Activated CD4-positive, alpha-beta T cell treated with anti-CD3 and anti-CD28 coated beads for 1 hour (primary cell): ENCODE measurements around the gene NOXA1.

Source experiments
- DNase-seq: peaks from one replicate; pipeline ENCODE4 v3.0.0-alpha.2; 2020

The NOXA1 gene

GRCh38 chr9:137388589-137389427, 34.4 kb upstream of the NOXA1 start:
- DNase-seq: no peak

GRCh38 chr9:137389428-137389746, 33.8 kb upstream of the NOXA1 start:
- DNase-seq: no peak

- no peak for DNase-seq
Observed at GRCh38 chr9:137390553-137391410, 32.4 kb upstream of the NOXA1 start.

DNA sequence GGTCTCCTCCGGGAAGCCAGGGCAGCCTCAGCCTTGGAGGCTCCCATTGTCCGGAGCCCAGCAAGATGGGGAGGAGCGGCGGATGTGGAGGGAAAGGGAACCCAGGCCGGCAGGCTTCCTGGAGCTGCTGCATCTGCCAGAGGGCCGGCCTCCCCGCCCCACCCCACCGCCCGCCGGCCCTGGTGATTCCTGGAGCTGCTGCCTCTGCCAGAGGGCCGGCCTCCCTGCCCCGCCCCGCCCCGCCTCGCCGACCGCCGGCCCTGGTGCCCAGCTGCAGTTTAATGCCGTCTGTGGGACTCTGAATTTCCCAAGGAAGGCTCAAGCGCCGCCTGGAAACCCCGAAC, 31.8 kb upstream of the NOXA1 start:
- DNase-seq: no peak

DNA sequence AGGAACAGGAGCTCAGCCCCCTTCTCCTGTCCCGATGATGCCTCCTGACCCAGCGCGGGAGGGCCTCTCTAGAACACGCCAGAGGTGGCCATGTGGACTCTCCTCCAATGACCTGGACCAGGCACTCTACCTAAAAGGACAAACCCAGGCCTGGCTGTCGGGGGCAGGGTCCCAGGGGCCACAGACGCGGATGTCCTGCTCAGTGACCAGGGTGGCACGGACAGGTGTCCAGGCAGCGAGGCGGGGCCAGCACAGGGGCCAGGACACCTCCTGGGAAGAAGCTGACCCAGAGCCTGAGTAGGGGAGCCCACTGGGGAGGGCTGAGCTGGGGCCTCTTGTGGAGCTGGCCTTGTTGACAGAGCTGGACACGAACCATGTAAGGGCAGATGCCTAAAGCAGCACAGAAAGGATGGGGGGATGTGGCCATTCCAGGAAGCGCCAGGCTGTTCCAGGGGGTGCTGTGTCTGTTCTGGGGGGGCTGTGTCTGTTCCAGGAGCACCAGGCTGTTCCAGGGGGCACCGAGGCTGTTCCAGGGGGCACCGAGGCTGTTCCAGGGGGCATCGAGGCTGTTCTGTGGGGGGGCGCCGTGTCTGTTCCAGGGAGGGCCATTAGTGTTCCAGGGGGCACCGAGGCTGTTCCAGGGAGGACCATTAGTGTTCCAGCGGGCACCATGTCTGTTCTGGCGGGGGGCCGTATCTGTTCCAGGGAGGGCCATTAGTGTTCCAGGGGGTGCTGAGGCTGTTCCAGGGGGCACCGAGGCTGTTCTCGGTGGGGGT, 30.8 kb upstream of the NOXA1 start:
- no peak for DNase-seq

DNA sequence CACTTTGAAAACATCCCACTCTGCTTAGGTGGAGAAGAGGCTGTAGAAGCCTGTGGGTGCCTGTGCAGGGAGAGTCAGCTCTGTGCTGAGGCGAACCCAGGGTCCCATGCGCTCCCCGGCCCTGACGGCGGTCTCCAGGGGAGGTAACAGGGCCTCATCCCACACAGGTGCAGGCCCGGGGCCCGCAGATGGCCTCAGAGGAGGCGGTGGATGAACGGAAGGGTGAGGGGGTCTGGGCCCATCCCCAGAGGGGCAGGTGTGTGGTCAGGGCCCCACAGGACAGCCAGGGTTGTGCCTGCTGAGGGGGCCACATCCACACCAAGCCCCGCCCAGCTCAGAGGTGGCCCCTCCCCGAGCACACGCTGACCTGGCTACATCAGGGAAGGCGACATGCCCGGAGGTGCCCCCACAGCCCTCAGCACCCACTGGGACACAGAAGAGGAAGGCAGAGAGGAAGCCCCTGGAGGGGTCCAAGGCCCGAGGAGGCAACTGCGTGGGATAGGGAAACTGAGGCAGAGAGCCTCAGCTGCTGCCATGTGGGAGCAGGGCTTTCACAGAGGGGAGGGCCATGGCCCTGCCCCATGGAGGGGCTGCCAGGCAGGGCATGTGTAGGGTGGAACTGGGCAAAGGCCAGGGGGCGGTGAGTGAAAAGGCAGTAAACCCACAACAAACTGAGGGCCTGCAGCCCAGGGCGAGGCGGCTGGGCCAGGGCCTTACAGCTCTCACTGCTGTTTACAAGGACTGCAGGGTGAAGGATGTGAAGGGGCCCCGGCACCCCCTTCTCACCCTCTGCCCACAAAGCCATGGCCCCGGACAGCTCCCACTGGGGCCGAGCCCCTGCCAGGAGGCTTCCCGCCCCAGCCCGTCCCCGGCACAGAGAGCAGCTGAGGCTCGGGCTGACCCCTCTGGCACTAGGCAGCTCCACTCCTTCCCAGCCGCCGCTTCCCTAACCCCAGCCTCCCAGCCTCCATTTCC, 29.7 kb upstream of the NOXA1 start:
- DNase-seq: no peak

DNA sequence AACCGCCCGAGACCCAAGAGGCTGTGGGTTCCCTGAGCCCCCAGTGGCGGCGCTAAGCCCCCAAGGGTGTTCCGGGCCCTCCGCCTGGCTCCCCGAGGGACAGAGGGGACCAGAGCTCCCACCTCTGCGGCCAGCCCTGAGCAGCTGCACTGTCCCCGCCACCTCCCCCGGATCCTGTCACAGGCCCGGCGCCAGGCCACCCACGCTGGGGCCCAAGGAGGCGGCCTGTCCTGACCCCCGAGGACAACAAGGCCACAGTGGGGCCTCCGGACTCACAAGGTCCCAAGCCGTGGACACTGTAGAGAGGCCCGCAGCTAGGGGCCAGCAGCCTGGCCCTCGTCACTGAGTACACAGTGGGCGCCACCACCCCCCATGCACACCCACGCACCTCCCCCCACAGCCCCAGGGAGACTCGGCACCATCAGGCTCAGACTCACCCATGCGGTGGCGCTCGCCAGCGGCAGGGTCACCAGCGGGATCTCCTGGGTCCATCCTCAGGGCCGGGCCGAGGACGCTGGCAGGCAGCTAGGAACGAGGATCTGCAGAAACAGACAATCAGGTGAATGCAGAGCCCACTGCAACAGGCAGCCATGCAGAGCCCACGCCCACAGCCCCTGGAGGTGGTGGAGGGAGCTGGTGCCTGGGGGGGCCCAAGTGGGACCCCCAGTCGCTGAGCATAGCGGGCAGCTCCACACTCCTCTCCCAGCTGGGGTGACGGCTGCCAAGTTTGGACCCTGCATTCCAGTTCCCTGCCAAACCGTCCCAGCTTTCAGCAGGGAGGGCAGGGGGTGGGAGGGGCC, 28.1 kb upstream of the NOXA1 start:
- no peak for DNase-seq

DNA sequence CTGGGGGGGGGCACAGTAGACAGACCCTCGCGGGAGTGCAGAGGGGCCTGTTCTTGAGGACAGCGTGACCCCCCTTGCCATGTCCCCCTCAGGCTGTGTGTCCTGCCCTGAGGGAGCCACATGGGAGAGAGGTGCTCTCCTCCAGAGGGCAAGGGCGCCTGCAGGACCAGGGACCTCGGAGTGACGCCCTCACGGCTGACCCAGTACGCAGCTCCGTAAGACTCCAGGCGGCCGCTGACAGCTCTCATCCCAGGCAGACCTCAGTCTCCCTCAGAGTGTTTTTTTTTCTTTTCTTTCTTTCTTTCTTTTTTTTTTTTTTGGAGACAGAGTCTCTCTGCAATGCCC, 27.6 kb upstream of the NOXA1 start:
- DNase-seq: no peak

- no peak for DNase-seq
Observed at GRCh38 chr9:137396227-137396626, 27.0 kb upstream of the NOXA1 start.

GRCh38 chr9:137396634-137397367, 26.4 kb upstream of the NOXA1 start:
- DNase-seq: no peak

DNA sequence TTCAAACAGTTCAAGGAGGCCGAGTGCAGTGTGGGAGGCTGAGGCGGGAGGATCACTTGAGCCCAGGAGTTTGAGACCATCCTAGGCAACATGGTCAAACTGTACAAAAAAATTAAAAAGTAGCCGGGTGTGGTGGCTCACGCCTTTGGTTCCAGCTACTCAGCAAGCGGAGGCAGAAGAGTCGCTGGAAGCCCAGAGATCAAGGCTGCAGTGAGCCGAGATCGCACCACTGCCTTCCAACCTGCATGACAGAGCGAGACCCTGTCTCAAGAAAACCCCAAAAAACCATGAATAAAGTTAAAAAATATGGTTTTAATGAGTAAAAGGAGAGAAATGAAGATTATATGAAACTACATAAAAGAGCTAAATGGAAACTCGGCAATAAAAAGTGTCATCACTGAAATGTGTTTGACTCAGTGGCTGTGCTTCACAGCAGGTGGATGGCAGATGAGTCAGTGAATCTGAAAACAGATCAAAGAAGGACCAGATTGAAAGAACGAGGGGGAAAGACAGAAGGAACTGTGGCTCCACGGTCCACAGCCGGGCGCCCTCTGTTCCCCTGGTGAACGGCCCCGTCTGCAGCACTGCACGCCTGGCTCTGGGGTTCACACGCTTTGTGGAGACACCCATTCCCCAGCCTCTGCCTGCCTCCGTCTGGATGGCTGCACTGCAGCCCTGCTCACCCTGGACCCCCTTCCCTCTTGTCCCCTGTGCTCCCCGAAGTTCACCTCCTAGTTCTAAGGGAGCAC, 25.3 kb upstream of the NOXA1 start:
- no peak for DNase-seq

DNA sequence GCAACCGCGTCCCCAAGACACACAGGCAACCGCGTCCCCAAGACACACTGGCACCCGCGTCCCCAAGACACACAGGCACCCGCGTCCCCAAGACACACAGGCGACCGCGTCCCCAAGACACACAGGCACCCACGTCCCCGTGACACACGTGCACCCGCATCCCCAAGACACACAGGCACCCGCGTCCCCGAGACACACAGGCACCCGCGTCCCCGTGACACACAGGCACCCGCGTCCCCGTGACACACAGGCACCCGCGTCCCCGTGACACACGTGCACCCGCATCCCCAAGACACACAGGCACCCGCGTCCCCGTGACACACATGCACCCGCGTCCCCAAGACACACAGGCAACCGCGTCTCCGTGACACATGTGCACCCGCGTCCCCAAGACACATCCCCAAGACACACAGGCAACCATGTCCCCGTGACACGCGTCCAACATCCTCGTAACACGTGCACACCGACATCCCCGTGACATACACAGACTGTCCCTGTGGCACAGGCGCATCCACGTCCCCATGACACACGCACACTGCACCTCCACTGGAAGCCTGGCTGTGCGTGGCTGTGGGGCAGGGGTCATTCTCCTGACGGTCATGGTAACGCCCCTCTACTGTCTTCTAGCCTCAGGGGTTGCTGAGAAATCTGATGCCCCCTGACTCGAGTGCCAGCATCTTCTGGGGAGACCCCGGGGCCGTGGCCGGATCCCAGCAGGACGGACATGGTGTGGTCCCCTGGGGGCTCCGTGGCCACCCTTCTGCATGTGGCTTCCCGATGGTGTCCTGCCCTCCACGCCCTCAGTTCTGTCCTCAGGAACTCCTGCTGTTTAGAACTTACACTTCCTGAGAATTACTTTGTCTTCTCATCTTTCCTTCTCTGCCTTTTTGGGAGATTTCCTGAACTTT, 24.4 kb upstream of the NOXA1 start:
- DNase-seq: no peak

GRCh38 chr9:137402746-137403145, 20.4 kb upstream of the NOXA1 start:
- no peak for DNase-seq

GRCh38 chr9:137403269-137403668, 19.9 kb upstream of the NOXA1 start:
- DNase-seq: no peak

- DNase-seq: no peak
Observed at GRCh38 chr9:137404961-137405567, 18.1 kb upstream of the NOXA1 start.

DNA sequence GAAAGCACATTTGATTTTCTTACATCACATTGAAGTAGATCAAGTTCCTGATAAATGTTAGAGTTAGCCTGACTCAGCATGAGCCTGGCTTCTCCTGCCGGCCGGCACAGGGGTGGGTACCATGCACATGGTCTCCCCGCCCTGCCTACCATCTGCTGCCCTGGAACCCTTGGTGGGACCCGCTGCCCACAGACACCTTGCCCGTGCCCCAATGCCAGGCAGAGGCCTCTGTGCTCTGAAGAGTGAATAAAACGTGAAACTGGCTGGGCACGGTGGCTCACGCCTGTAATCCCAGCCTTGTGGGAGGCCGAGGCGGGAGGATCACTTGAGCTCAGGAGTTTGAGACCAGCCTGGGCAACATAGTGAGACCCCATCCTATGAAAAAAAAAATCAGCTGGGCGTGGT, 17.5 kb upstream of the NOXA1 start:
- DNase-seq: no peak

GRCh38 chr9:137406085-137406760, 17.0 kb upstream of the NOXA1 start:
- DNase-seq: no peak
